Upper lobe of right lung (tissue), 1 donor: Measurements from ENCODE around the gene TIMM22. TPM values are rescaled to one million over a fixed set of nuclear protein-coding genes. Genes with fewer than 3 reads are reported as not detected.

Experiments used
- ATAC-seq: fragments of 200-7000 bp; cut with Tn5 transposase; one replicate; pipeline ENCODE4 v1.9.1; 2020; ENCODE audit warnings: mild to moderate bottlenecking, moderate library complexity
- DNase-seq: peaks from one replicate; pipeline ENCODE4 v3.0.0-alpha.2; 2020
- H3K27ac ChIP-seq: fragments of 200-600 bp; one replicate; pipeline ENCODE4 v1.8.0; 2022
- H3K27me3 ChIP-seq: fragments of 200-600 bp; one replicate; pipeline ENCODE4 v1.8.0; 2022; ENCODE audit warnings: mild to moderate bottlenecking
- H3K36me3 ChIP-seq: fragments of 200-600 bp; one replicate; pipeline ENCODE4 v1.8.0; 2022
- H3K4me1 ChIP-seq: fragments of 200-600 bp; one replicate; pipeline ENCODE4 v1.8.0; 2022
- H3K4me3 ChIP-seq: fragments of 200-600 bp; one replicate; pipeline ENCODE4 v1.8.0; 2022; ENCODE audit warnings: mild to moderate bottlenecking
- H3K9me3 ChIP-seq: fragments of 200-600 bp; one replicate; pipeline ENCODE4 v1.8.0; 2022
- intact Hi-C: fragments of 100-400 bp; cut with DNase I; formaldehyde crosslinking; loops from one replicate; pipeline ENCODE4 v1.11.0; 2022
- total RNA-seq: library from RNA; stranded (reverse); fragmentation: NEBNext Ultra II Directional; extraction: Animal tissue kit (Norgen Biotek cat#: 25700); gene quantifications from one replicate; pipeline ENCODE4 v1.2.1, GENCODE V29; 2021
- TF ChIP-seq, protein P1 (sequence below): fragments of 200-600 bp; IDR thresholded peaks from one replicate; pipeline ENCODE4 v1.8.0; 2022; ENCODE audit warnings: antibody characterized with exemption
- donor health status: DM: no; HTN: yes; CAD: no; lungs with severe emphysema.

Gene TIMM22
- total RNA-seq, 1 donor from 2014 or later: 10.7 TPM

DNA sequence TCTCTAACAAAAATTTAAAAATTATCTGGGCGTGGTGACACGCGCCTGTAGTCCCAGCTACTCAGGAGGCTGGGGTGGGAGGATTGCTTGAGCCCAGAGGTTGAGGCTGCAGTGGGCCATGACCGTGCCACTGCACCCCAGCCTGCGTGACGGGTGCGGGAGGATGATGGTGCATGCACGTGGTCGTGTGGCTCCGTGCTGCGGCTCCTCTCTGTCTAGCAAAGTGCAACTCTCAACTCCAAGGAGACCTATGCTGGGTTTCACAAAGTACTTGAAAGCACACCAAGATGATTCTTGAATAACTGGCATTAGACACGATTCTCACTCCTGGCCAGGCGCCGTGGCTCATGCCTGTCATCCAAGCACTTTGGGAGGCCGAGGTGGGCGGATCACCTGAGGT, 43.2 kb upstream of the TIMM22 start:
- TF ChIP-seq, protein P1, sequence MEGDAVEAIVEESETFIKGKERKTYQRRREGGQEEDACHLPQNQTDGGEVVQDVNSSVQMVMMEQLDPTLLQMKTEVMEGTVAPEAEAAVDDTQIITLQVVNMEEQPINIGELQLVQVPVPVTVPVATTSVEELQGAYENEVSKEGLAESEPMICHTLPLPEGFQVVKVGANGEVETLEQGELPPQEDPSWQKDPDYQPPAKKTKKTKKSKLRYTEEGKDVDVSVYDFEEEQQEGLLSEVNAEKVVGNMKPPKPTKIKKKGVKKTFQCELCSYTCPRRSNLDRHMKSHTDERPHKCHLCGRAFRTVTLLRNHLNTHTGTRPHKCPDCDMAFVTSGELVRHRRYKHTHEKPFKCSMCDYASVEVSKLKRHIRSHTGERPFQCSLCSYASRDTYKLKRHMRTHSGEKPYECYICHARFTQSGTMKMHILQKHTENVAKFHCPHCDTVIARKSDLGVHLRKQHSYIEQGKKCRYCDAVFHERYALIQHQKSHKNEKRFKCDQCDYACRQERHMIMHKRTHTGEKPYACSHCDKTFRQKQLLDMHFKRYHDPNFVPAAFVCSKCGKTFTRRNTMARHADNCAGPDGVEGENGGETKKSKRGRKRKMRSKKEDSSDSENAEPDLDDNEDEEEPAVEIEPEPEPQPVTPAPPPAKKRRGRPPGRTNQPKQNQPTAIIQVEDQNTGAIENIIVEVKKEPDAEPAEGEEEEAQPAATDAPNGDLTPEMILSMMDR: no peak
- no peak for ATAC-seq
- H3K9me3 ChIP-seq: no peaks in the 10 kb centered on the region
- no peak overlapping the region for H3K27ac ChIP-seq
- H3K4me1 ChIP-seq: peaks cover 4% of the 10 kb centered on the region
- no peak overlapping the region for H3K4me3 ChIP-seq
- no peaks in the 10 kb centered on the region for H3K27me3 ChIP-seq
- intact Hi-C loops: no loop called here
- H3K36me3 ChIP-seq: no peaks in the 10 kb centered on the region
- no peak for DNase-seq

DNA sequence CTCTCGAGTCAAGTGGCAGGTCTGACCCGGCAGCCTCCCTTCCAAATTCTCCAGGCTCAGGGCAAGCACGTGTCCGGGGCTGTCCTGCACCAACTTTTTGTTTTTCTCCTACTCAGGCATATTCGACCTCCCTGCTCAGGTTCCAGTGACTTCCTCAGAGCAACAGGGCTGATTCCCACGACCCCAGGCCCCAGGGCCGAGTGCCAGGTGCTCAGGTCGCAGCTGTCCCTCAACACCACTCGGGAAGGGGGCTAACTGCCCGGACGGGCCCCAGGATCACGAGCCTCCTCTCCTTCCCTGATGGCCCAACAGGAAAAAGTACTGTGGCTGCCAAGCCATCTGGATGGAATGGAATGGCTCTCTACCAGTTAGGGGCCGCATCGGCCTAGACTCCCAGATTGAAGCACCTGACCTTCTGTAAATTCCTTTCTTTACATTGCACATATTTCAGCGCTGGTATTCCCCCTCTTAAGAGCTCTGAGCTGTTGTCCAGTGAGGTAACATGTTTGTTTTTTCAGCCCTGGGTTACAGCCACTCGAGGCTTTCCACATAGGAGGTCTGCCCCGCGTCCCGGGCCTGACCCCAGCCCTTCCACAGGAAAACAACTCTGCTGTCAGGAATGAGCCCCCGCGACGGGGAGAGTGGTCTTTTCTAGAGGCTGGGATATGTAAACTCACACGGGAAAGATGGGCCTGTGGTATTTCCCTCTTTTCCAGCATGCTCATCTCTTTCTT, 42.3 kb upstream of the TIMM22 start:
- intact Hi-C loops: no loop called here
- Histone ChIP-seq H3K27ac (peak overlapping the region; percentile 63), H3K27me3 (no peaks in the 10 kb centered on the region), H3K9me3 (no peaks in the 10 kb centered on the region), H3K36me3 (no peaks in the 10 kb centered on the region), H3K4me1 (peaks cover 4% of the 10 kb centered on the region), H3K4me3 (no peak overlapping the region)
- DNase-seq: no peak
- peak; percentile 80 for ATAC-seq
- TF ChIP-seq, protein P1: no peak

GRCh38 chr17:956905-957304, 40.0 kb upstream of the TIMM22 start:
- ATAC-seq (no peak), DNase-seq (no peak)
- TF ChIP-seq, protein P1: no peak
- no peak overlapping the region for H3K27ac ChIP-seq
- H3K9me3 ChIP-seq: no peaks in the 10 kb centered on the region
- H3K4me3 ChIP-seq: no peak overlapping the region
- intact Hi-C loops: no loop called here
- H3K27me3 ChIP-seq: no peaks in the 10 kb centered on the region
- H3K36me3 ChIP-seq: no peaks in the 10 kb centered on the region
- peaks cover under 1% of the 10 kb centered on the region for H3K4me1 ChIP-seq

- H3K4me1 ChIP-seq: no peaks in the 10 kb centered on the region
- ATAC-seq (no peak), DNase-seq (no peak)
- TF ChIP-seq, protein P1: no peak
- no peak overlapping the region for H3K4me3 ChIP-seq
- intact Hi-C loops: no loop called here
- H3K27me3 ChIP-seq: no peaks in the 10 kb centered on the region
- H3K36me3 ChIP-seq: no peaks in the 10 kb centered on the region
- H3K27ac ChIP-seq: no peak overlapping the region
- no peaks in the 10 kb centered on the region for H3K9me3 ChIP-seq
Measured at GRCh38 chr17:957856-958421, 39.0 kb upstream of the TIMM22 start.

- Histone ChIP-seq H3K27me3 (no peaks in the 10 kb centered on the region), H3K36me3 (no peaks in the 10 kb centered on the region), H3K9me3 (no peaks in the 10 kb centered on the region), H3K4me3 (no peak overlapping the region), H3K4me1 (no peaks in the 10 kb centered on the region), H3K27ac (no peak overlapping the region)
- intact Hi-C loops: no loop called here
- TF ChIP-seq, protein P1: no peak
- ATAC-seq (no peak), DNase-seq (no peak)
Measured at GRCh38 chr17:958712-959451, 38.0 kb upstream of the TIMM22 start.
